ENCODE data around the gene TNRC6C. TPM values are rescaled to one million over a fixed set of nuclear protein-coding genes. Genes with fewer than 3 reads are reported as not detected.
"Not testable (repeated sequence)": the region's sequence is repeated elsewhere in the genome, so short reads cannot be mapped to it uniquely, and the experiment has no call there.

Gene TNRC6C
- total RNA-seq, 1 donor from 2014 or later: 5.6 TPM

DNA sequence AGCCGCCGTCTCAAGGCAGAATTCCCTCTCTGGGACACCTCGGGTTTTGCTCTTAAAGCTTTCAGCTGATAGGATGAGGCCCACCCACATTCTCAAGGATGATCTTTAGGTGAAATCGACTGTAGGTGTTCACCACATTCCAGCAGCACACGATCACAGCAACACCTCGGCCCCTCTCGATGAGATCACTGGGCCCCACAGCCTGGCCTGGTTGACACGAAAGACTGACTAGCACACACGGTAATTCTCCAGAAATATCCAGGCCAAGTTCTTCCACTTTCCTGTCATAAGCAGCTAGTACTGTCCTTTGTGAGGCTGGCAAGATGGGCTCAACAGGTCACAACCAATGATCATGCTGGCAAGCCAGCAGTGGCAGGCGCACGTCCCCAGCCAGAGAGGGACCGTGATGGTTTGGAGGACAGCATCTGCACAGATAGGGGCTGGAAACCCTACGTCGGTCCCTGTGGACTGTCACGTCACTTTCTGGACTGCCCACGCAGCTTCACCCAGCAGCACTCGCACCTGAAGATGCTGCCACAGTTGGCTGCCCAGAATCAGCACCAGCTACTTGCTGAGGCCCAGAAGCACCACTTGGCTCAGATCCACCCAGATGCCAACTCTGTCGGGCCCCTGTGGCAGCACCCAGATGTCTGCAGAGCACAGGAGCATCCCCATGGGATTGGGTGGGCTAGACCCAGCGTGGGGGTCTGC, 152.7 kb downstream of the TNRC6C start:
- DNase-seq (ENCODE audit: low read depth): no peak

DNA sequence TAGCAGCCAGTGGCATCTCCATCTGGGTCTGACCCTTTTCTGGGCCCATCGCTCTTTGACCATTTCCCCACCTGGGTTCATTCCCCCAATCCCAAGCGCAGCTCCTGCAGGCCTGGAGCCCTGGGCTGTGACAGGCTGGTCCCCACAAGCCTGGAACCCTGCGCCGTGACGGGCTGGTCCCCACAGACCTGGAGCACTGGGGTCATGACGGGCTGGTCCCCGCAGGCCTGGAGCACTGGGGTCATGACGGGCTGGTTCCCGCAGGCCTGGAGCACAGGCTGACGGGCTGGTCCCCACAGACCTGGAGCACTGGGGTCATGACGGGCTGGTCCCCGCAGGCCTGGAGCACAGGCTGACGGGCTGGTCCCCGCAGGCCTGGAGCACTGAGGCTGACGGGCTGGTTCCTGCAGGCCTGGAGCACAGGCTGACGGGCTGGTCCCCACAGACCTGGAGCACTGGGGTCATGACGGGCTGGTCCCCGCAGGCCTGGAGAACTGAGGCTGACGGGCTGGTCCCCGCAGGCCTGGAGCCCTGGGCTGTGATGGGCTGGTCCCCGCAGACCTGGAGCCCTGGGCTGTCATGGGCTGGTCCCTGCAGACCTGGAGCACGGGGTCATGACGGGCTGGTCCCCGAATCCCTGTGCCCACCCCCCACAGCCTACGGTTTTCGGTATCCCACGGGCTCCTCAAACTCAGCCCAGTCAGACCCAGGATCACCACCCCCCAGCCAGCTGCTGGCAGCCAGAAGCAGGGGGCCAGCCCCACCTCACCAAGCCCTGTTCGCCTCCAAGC, 153.4 kb downstream of the TNRC6C start:
- no peak for DNase-seq (ENCODE audit: low read depth)

DNA sequence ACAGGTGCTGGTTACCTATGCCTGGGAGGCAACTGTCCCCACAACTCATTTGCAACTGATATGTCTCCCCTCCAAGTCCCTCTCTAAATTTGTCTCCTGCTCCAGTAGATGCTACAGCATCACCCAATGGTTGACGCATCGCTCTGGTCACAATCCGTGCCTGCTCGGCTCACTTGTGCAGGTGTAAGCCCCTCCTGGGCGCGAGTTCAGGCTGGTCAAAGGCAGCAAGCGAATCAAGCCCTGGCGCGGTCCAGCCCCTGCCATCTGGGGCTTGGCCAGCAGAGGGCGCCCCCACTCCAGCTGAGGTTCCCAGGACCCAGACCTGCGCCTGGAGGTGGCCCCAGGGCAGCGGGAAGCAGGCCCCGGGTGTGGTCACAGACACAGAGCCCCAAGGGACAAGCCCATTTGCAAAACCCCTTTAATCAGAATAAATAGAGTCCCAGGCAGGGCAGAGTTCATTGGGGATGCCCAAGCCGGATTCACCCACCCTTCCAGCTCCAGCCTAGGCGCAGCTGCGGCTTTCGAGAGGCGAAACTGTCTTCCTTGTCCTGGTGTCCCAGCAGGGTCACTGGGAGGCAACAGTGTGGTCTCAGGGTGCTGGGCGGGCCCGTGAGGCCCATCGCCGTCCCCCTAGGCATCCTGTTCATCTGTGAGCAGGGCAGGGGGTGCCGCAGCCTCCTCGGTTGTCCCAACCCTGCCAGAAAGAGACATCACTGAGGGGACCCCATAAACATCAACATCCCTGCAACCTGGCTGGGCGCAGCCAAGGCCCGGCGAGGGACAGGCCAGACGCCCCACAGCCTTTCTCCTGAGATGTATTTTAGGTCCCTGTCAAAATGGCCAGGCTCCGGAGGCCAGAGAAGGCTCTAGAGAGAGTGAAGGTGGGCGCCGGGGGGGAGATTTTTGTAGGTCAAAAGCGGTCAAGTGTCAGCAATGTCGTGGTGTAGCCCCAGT, 154.3 kb downstream of the TNRC6C start:
- DNase-seq (ENCODE audit: low read depth): peak; percentile 50

DNA sequence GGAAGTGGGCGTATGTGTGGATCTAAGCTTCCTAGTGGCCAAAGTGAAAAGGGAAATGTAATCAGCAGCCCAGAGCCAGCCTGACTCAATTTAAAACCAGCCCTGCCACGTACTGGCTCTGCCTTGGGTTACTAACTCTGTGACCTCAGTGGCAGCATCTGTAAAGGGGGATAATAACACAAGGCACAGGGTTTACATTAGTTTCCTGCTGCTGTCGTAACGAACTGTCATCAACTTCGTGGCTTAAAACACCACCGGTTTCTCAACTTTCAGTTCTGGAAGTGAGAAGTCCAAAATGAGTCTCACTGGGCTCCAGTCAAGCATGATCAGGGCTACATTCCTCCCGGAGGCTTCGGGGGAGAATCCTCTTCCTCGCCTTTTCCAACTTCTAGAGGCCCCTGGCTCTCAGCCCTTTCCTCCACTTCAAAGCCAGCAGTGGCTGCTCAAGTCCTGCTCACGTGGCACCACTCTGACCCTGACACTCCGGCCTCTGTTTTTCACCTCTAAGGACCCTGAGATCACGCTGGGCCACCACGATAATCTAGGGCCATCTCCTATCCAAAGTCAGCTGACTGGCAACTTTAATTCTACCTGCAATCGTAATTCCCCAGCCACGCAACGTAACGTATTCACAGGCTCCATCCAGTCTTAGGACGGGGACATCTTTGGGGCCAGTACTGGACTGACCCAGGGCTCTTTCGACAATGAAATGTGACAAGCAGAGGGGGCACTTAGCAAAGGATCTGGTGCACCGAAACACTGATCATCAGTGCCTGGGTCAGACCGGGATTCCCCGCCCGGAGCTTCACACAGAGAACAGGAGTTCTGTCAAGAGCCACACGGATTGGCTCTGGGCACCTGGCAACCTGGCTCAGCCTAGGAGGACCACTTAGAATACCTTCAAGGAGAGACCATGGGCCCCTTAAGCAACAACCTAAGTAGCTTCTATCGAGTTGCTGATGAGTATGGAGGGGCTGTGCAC, 155.6 kb downstream of the TNRC6C start:
- DNase-seq (ENCODE audit: low read depth): no peak

DNA sequence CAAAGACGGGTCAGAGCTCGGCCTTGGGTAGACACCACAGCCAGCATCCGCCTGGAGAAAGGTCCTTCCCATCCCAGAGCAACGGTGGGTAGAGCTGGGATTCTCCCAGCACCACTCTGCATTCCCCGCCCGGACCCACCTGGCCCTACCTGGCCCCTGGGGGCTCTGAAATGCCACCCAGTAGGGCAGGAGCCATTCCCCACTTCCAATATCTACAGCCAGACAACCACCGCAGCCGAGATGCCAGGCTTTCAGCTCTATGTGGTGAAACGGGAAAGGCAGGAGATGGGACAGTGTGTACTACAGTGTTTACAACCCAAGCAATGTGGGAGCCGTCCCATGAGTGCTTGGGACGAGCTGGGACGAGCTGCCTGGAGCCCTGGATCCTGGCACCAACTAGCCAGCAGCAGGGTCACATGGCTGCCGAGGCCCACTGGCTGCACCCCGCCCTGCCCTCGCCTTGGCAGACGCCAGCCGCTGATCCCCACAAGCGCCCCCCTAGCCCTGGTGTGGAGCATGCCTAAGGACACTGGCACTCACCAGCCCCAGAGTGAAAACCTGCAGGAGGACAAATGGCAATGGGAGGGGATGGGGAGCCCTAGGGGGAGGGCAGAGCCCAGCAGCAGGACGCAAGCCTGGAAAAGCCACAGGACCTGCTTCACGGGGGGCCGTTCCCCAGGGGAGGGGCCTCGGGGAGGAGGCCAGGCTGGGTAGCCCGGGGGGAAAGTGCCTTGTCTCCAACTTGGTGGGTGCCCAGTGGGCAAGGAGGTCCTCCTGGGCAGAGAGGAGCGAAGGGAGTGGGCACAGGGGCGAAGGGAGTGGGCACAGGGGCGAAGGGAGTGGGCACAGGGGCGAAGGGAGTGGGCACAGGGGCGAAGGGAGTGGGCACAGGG, 156.6 kb downstream of the TNRC6C start:
- no peak for DNase-seq (ENCODE audit: low read depth)

DNA sequence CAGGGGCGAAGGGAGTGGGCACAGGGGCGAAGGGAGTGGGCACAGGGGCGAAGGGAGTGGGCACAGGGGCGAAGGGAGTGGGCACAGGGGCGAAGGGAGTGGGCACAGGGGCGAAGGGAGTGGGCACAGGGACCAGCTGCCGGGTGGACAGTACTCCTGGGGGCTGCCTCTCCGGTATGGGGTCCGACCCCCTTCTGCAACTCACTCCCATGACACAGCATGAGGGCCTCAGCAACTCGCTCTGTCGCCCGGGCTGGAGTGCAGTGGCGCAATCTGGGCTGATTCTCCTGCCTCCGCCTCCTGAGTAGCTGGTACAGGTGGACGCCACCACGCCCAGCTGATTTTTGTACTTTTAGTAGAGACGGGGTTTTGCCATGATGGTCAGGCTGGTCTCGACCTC, 157.3 kb downstream of the TNRC6C start:
- DNase-seq (ENCODE audit: low read depth): not testable (repeated sequence)

DNA sequence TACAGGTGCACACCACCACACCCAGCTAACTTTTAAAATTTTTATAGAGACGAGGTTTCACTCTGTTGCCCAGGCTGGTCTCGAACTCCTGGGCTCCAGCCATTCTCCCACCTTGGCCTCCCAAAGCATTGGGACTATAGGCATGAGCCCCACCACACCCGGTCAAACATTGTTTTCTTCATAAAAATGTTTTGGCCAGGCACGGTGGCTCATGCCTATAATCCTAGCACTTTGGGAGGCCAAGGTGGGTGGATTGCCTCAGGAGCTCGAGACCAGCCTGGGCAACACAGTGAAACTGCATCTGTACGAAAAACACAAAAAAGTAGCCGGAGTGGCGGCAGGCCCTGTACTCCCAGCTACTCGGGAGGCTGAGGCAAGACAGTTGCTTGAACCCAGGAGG, 157.9 kb downstream of the TNRC6C start:
- no peak for DNase-seq (ENCODE audit: low read depth)

DNA sequence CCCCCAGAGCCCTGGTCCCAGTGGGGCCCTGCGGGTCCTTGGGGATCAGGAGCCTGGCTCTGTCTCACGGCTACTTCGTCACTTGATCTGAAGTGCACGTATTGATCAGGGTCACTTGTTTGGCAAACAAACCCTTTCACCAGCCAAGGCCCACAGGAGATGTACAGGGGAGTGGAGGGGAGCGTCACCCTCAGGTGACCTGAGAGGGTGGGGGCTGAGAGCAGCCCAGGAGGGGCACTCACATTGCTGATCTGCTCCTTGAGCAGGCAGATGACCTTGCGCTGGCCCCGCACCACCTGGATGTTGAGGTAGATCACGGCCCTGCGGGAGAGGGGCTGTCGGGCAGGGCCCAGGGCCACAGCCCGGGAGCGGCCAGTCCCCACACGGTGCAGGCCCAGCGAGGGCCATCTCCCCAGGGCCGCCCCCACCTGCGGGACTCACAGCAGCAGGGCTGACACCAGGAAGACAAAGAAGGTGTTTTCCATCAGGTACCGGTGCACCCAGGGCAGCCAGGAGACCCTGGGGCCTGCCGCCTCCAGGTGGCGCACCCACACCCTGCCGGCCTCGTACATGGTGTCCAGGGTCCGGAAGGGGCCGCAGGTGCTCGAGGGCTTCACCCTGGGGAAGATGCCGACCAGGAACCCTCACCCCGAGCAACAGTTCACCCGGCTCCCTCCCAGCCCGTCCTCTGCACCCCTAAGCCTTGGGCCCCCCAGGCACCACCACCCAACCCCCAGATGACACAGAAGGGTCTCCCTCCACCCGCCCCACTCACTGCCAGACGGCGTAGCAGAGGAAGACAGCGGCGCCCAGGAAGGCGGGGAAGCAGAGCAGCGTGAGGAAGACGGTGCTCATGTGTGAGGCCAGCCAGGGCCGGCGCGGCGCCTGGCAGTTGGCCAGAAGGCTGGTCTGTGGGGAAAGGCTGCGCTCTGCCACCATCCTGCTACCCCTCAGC, 158.8 kb downstream of the TNRC6C start:
- no peak for DNase-seq (ENCODE audit: low read depth)

DNA sequence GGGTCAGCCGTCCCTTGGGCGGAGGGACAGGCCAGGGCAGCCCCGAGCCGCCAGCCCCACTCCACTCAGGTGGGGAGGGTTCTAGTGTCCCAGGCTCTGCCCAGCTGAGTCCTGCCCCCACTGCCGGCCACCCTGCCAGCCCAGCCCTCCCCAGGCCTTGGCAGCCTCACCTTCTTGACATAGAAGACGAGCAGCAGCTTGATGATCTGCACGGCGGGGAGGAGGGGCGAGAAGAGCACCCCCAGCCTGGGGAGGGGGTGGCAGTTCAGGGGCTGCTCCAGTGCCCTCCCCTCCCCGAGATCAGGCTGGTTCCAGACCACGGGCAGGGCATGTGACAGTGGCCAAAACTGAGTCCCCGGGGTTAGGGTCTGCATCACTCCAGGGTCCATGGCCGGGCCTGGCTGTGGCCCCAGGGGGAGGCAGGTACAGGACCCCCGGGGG, 160.3 kb downstream of the TNRC6C start:
- DNase-seq (ENCODE audit: low read depth): no peak

DNA sequence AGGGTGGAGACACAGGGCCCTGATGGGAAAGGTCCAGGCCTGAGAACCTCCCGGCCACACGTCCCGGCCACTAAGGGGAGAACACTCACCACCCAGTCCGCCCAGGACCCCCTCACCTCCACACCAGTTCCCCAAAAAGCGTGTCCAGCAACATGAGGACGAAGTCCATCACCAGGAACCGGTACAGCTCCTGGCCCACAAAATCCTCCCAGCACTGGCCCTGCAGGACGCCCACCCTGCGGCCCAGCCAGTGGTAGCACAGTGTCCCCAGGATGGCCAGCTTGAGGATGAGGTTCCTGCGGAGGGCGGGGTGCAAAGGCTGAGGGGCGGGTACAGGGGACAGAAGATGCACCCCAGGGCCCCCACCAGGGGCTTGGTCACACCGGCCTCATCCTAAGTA, 162.0 kb downstream of the TNRC6C start:
- no peak for DNase-seq (ENCODE audit: low read depth)

DNA sequence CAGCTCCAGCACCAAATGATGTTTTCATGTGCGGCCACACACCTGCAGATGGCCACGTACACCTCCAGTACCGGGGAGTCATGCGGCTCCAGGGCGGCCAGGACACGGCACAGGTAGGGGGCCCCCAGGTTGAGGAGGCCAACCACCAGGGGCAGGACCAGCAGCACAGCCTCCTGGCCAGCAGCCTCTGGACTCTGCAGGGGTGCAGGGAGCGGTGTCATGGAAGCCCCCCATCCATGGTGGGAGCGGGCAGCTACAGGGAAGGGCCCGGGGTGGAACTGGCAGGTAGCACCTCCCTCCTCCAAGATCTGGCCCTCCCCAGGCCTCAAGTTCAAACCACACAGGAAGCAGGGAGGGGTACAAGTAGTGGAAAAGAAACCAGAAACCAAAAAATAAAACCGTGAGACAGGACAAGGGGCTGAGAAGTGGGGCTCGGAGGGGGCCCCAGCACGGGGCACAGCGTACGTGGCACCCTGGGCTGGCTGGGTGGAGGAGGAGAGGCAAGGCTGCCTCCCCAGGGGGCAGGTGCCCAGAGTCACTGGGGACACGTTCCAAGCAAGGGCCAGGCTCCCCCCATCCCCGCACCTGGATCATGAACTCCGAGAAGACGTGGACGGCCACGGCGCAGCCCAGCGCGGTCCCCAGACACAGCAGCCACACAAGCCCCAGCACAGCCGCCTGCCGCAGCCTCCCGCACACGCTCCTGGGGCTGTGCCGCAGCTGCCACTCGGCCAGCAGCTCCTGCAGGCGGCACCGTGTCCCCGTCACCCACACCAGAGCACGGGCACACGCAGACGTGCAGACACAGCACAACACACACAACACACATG, 162.7 kb downstream of the TNRC6C start:
- DNase-seq (ENCODE audit: low read depth): no peak

DNA sequence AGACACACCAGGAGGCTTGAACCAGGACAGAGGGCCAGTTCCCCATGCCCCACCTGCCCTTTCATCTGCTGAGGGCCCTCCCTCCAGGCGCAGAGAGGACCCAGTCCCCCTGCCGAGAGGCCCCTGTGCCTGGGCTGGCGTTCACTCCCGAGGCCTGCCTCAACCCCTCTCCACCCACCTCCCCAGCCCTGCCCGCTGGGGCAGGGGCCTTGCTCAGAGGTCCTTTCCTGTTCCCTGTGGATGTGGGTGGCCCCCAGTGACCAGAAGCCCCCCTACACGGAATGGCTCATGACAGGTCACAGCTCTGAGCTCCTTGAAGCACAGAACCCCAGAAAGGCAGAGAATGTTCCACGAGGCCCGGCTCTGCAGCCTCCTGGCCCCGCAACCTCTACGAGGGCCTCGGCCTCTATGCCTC, 163.3 kb downstream of the TNRC6C start:
- no peak for DNase-seq (ENCODE audit: low read depth)

DNA sequence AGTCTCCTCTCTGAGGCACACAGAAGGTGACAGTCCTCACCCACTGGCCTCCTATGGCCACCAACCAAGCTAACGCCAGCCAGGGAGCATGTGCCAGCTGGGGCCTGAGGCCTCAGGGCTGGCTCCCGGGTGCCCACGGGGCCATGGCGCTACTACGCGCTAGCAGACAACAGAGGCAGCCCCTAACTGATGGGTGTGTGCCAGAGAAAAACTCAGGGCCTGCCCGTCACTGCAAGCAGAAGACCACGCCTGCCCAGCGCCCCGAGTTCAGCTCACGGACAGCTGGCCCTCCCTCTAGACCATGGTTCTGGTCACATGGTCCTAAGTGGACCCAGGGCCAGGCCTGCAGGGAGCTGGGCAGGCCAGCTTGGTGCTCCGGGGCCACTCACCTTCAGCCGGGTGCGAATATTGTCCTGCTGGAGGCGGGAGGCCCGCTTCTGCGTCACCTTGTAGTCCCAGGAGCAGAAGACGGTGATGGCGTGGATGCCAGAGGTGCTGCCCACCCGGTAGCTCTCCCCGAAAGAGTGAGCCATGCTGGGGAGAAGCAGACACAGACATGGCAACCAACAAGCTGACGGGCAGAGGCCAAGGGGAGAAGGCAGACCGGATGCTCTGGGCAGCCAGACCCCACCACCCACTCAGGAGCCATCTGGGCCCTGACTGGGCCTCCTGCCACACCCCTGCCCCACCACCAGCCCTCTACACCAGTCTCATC, 163.9 kb downstream of the TNRC6C start:
- no peak for DNase-seq (ENCODE audit: low read depth)

DNA sequence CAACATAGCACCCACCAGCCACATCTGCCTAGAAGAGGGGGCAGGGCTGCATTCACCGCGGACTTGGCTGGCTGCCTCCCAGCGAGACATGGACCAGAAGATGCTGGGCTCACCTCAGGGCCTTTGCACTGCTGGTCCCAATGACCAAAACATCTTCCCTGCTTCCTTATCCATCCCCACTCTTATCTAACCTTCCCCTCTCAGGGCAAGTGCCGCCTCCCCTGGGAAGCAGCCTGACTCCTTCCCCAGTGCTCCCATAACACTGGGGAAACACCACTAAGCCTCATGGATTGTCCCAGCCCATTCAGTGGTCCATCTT, 164.4 kb downstream of the TNRC6C start:
- DNase-seq (ENCODE audit: low read depth): no peak

DNA sequence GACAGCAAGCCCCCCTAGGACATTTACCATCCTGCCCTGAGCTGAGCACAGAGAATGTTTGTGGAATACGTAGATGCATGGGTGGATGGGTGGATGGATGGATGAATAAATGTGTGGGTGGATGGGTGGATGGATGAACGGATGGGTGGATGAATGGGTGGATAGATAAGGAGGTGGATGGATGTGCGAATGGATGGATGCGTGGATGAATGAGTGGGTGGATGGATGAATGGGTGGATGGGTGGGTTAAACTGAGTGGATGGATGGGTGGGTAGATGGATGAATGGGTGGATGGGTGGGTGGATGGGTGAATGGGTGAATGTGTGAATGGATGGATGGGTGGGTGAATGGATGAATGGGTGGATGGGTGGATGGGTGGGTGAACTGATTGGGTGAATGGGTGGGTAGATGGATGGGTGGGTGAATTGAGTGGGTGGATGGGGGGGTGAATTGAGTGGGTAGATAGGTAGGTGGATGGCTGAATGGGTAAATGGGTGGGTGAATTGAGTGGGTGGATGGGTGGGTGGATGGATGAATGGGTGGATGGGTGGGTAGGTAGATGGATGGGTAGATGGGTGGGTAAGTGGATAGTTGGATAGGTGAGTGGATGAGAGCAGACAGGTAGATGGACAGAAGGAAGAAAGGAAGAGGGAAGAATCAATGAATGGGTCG, 164.9 kb downstream of the TNRC6C start:
- no peak for DNase-seq (ENCODE audit: low read depth)
